ENCODE data around the gene DCAF8.

Gene DCAF8

DNA sequence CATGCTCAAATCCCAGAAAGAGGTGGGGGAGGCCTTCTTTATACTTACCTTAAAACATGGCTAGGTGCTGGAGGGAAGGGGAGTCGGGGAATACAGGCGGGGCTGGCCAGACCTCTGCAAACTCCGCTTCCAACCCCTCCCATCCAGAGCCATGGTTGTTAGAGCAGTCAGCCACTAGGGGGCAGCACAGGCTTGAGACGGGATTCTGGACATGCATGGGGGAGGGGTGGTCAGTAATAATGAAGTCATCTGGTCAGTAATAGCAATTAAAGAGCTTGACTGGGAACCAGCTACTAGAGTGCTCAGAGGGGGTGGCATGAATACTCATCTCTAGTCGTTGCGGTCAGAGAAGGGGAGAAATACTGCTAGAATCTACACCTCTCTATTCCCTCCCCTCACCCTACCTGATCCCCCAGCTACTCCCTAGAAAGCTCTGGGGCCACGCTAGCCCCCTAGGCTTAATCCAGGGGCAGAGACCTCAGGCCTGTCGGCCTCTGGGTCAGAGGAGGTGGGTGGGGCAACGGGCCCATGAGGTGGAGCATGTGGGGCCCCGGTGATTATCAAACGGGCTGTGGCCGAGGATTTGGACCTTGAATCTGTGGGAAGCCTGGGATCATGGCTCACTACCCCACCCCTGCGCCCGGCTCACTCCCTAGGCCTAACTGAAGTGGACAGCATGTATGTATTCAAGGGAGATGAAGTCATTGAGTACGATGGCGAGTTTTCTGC lies 69.1 kb downstream of the DCAF8 start:
- Histone ChIP-seq H3K27me3 (ENCODE audit: control insufficient read depth, insufficient read depth, low read length) (peaks cover 25% of the 10 kb centered on the region), H3K4me1 (ENCODE audit: control insufficient read depth, insufficient read depth, low read length) (peaks cover 6% of the 10 kb centered on the region)

DNA sequence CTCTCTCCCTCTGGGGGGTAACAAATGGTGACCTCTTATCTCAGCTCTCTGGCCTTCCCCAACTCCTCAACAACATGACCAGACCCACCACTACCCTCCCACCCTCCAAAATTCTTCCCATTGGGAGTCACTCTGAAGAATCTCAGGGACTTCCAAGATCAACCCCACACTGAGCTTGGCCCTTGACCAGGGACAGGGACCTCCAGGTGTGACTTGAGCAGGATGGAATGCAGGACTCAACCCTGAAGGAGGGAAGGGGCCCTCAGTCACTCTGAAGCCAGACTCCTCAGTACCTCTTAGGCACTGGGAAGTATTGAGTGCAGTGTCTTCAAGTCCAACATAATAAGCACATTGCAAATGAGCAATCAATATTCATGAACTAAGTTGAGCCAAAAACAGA lies 70.1 kb downstream of the DCAF8 start:
- no peak overlapping the region for H3K4me2 ChIP-seq (ENCODE audit: low read length)
- no peaks in the 10 kb centered on the region for H3K36me3 ChIP-seq (ENCODE audit: insufficient read depth, low read length)
- no peak overlapping the region for H3K4me3 ChIP-seq (ENCODE audit: low read length)
- H3K4me1 ChIP-seq (ENCODE audit: control insufficient read depth, insufficient read depth, low read length) = peaks cover 6% of the 10 kb centered on the region
- no peaks in the 10 kb centered on the region for H3K9me3 ChIP-seq (replicated peaks; ENCODE audit: low read length)
- no peak overlapping the region for H3K9ac ChIP-seq (ENCODE audit: low read depth, low read length)
- peaks cover 26% of the 10 kb centered on the region for H3K27me3 ChIP-seq (ENCODE audit: control insufficient read depth, insufficient read depth, low read length)

More for the DNA sequence above, 69.1 kb downstream of the DCAF8 start:
- Histone ChIP-seq H3K36me3 (ENCODE audit: insufficient read depth, low read length) (no peaks in the 10 kb centered on the region), H3K4me3 (ENCODE audit: low read length) (no peak overlapping the region), H3K4me2 (ENCODE audit: low read length) (peak overlapping the region; percentile 46), H3K9me3 (replicated peaks; ENCODE audit: low read length) (no peaks in the 10 kb centered on the region), H3K9ac (ENCODE audit: low read depth, low read length) (no peak overlapping the region)

DNA sequence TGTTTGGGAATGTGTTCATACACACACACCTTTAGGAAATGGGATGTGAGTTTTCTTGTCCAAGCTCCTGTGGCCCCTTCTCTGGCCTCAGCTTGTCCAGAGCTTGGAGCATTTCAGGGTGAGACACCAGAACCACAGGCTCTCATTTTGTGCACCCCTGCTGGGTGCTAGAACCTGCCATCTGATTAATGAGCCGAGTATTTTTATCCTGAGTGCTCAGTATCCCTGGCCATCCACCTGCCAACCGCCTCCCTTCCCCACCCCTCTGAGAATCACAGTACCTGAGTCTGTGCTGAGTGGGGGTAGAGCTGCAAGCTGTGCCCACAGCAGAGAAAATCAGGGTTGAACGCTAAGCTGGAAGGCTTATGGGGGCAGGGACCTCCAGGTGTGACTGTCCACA lies 70.6 kb downstream of the DCAF8 start:
- Histone ChIP-seq H3K36me3 (ENCODE audit: insufficient read depth, low read length) (no peaks in the 10 kb centered on the region), H3K4me3 (ENCODE audit: low read length) (no peak overlapping the region), H3K9me3 (replicated peaks; ENCODE audit: low read length) (no peaks in the 10 kb centered on the region), H3K27me3 (ENCODE audit: control insufficient read depth, insufficient read depth, low read length) (peaks cover 31% of the 10 kb centered on the region), H3K9ac (ENCODE audit: low read depth, low read length) (no peak overlapping the region), H3K4me1 (ENCODE audit: control insufficient read depth, insufficient read depth, low read length) (peaks cover 6% of the 10 kb centered on the region), H3K4me2 (ENCODE audit: low read length) (no peak overlapping the region)

DNA sequence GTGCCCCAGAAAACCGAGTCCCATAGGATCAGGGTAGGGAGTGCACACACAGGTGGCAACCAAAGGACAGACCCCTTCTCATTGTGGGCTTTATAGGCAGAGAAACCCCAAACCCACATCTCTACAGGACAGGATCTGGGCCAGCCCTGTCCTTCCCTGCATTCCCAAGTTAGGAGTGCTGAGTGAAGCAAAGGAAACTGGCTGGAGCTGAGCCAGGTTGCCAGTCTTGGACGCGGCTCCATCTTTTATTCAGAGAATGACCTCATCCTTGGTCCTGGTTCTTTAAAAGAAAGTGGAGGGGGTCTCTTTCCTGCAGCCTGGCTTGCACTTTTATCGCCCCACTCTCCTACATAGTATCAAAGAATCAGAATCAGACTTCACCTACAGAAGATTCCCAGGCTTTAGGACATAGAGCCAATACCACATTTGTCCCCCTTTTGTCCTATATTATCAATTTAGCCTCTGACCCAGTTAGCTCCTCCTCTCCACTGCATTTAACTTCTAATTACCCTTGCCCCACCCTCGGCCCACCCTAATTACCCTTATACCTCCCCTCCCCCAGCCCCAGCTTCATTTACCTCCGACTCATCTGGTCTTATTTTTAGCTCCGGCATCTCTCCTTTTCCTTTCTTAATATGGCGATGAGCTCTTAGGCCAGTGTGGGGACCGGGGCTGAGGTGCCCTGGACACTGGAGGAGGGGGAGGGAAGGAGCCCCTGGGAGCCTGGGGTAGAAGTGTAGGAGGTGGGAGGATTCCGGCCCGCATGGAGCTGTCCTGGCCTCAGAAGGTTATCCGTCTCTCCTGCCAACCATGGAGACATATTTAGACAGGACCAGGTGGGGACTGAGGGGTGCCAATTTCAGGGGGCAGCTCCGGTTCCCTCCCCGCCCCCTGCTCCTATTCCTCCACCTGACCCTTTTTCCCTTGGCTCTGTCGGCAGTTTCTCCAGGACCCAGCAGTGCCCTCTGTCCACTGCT lies 72.4 kb downstream of the DCAF8 start, which contains the start of gene CASQ1:
CASQ1 (plus strand) TSS at position 927 of the 977 bp plus-strand sequence. CDS start 177 bp downstream, outside the sequence.
- Histone ChIP-seq H3K9ac (ENCODE audit: low read depth, low read length) (no peak within 1 kb of the TSS), H3K27me3 (ENCODE audit: control insufficient read depth, insufficient read depth, low read length) (peaks cover 30% of the 10 kb centered on the region), H3K4me3 (ENCODE audit: low read length) (no peak within 1 kb of the TSS), H3K9me3 (replicated peaks; ENCODE audit: low read length) (no peaks in the 10 kb centered on the region), H3K4me2 (ENCODE audit: low read length) (no peak within 1 kb of the TSS), H3K36me3 (ENCODE audit: insufficient read depth, low read length) (no peaks in the 10 kb centered on the region), H3K4me1 (ENCODE audit: control insufficient read depth, insufficient read depth, low read length) (peaks cover 6% of the 10 kb centered on the region)

DNA sequence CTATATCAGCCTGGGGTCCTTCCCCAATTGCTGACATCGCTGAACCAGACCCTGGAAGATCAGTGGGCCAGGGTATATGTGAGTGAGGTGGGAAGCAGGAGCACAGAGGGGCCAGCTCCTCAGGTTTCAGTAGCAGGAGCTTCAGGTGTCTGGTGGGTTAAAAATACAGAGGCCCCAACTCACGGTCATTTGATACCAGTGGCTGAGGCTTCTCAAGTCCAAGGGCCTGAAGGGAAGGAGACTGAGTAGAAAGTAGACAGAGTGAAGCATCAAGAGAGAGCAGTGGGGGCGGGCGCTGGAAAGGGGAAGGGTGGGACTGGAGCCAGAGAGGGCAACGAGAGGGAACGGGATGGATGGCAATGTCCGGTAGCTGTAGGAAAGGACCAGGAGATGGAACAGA lies 74.0 kb downstream of the DCAF8 start:
- H3K4me3 ChIP-seq (ENCODE audit: low read length) = no peak overlapping the region
- no peaks in the 10 kb centered on the region for H3K9me3 ChIP-seq (replicated peaks; ENCODE audit: low read length)
- H3K27me3 ChIP-seq (ENCODE audit: control insufficient read depth, insufficient read depth, low read length) = peaks cover 27% of the 10 kb centered on the region
- peaks cover 2% of the 10 kb centered on the region for H3K4me1 ChIP-seq (ENCODE audit: control insufficient read depth, insufficient read depth, low read length)
- H3K36me3 ChIP-seq (ENCODE audit: insufficient read depth, low read length) = no peaks in the 10 kb centered on the region
- H3K4me2 ChIP-seq (ENCODE audit: low read length) = no peak overlapping the region
- H3K9ac ChIP-seq (ENCODE audit: low read depth, low read length) = no peak overlapping the region

DNA sequence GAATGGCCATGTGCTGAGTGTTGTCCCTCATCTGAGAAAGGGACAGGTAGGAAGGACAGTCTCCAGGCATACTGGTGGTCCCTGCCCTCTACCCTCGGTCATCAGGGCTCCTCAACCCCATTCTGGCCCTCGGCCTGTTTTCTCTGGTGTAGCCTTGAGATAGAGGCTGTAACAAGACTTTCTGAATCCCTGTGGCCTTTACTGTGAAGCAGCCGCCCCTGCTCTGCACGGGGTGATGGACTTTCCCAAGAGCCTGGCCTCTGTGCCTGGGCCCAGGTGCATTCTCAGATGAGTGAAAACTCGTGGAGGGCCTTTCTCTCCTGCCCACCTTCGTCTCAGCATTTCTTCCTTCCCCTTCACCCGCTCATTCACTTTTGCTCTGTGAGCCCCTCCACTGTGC lies 74.9 kb downstream of the DCAF8 start:
- Histone ChIP-seq H3K4me1 (ENCODE audit: control insufficient read depth, insufficient read depth, low read length) (no peaks in the 10 kb centered on the region), H3K4me3 (ENCODE audit: low read length) (no peak overlapping the region), H3K4me2 (ENCODE audit: low read length) (no peak overlapping the region), H3K9me3 (replicated peaks; ENCODE audit: low read length) (no peaks in the 10 kb centered on the region), H3K27me3 (ENCODE audit: control insufficient read depth, insufficient read depth, low read length) (peaks cover 27% of the 10 kb centered on the region), H3K9ac (ENCODE audit: low read depth, low read length) (no peak overlapping the region), H3K36me3 (ENCODE audit: insufficient read depth, low read length) (no peaks in the 10 kb centered on the region)

DNA sequence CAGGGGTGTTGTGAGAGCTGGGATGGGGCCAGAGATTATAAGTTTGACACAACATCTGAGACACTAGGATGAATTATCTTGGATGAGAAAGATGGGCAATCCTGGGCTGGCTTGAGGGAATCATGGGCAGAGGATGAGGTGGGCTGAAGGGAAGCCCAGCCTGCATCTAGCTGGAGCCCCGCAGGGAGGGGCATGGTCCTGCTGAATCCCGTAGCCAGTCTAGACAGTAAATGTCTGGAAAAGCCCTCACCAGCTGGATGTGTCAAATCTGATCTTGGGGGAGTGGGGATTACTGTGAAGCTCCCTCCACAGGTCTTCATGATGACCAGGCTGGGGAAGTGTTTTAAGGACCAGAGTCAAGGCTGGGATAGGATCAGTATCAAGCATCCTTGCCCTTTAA lies 75.6 kb downstream of the DCAF8 start:
- Histone ChIP-seq H3K4me3 (ENCODE audit: low read length) (no peak overlapping the region), H3K9ac (ENCODE audit: low read depth, low read length) (no peak overlapping the region), H3K36me3 (ENCODE audit: insufficient read depth, low read length) (no peaks in the 10 kb centered on the region), H3K4me2 (ENCODE audit: low read length) (no peak overlapping the region), H3K27me3 (ENCODE audit: control insufficient read depth, insufficient read depth, low read length) (peaks cover 31% of the 10 kb centered on the region), H3K9me3 (replicated peaks; ENCODE audit: low read length) (no peaks in the 10 kb centered on the region), H3K4me1 (ENCODE audit: control insufficient read depth, insufficient read depth, low read length) (no peaks in the 10 kb centered on the region)

DNA sequence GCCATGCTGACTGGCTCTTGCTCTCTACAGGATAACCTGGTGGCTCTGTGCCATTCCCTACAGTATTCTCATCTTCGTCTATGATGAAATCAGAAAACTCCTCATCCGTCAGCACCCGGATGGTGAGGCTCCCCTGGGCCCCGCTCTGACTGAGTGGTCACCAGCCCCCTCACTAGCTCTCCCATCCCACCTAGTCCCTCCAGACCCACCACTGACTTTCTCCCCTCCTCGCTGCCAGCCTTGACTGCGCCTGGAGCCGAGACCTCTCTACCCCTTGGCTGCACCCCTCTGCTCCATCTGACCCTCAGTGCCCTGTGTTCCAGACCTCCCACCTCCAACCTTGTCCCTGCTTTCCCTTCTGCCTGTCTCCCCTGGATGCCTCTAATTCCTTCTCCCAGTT lies 76.1 kb downstream of the DCAF8 start:
- no peaks in the 10 kb centered on the region for H3K9me3 ChIP-seq (replicated peaks; ENCODE audit: low read length)
- H3K4me1 ChIP-seq (ENCODE audit: control insufficient read depth, insufficient read depth, low read length) = no peaks in the 10 kb centered on the region
- no peak overlapping the region for H3K9ac ChIP-seq (ENCODE audit: low read depth, low read length)
- H3K4me2 ChIP-seq (ENCODE audit: low read length) = no peak overlapping the region
- H3K4me3 ChIP-seq (ENCODE audit: low read length) = no peak overlapping the region
- H3K27me3 ChIP-seq (ENCODE audit: control insufficient read depth, insufficient read depth, low read length) = peaks cover 27% of the 10 kb centered on the region
- H3K36me3 ChIP-seq (ENCODE audit: insufficient read depth, low read length) = no peaks in the 10 kb centered on the region

DNA sequence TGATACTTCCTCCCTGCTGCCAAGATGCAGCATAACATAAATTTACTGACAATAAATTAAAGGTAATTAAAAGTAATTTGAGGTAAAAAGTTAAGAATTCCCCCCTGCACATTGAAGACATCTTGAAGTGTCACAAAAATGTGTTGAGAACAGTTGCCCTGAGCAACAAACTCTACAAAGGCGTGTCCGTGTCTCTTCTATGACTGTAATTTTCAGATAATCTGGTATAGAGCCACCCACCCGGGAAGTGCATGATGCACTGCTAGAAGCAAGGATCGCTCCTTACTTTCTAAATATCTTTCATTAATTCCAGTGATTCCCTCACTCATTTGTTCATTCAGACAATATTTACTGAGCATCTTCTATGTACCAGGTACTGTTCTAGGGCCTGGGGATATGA lies 83.0 kb downstream of the DCAF8 start:
- Histone ChIP-seq H3K36me3 (ENCODE audit: insufficient read depth, low read length) (no peaks in the 10 kb centered on the region), H3K4me1 (ENCODE audit: control insufficient read depth, insufficient read depth, low read length) (no peaks in the 10 kb centered on the region), H3K4me2 (ENCODE audit: low read length) (no peak overlapping the region), H3K27me3 (ENCODE audit: control insufficient read depth, insufficient read depth, low read length) (peaks cover 31% of the 10 kb centered on the region), H3K4me3 (ENCODE audit: low read length) (no peak overlapping the region), H3K9ac (ENCODE audit: low read depth, low read length) (no peak overlapping the region), H3K9me3 (replicated peaks; ENCODE audit: low read length) (no peaks in the 10 kb centered on the region)

DNA sequence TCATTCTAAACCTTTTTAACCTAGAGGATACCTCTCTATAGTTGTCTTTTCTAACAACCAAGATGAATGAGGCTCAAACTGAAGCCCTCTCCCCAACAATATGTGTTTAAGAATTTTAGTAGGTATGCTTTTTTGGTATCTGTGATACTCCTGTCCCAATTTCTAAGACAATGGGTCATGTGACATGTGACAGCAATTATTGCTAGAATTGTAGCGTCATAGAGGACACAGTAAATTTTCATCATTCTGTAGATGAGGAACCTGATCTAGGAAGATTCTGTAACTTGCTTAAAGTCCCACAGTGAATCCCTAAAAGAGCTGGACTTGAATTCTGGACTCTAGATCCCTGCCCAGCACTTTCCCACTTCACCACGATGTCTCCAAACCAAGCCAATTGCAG lies 83.6 kb downstream of the DCAF8 start:
- Histone ChIP-seq H3K4me3 (ENCODE audit: low read length) (no peak overlapping the region), H3K9me3 (replicated peaks; ENCODE audit: low read length) (no peaks in the 10 kb centered on the region)

DNA sequence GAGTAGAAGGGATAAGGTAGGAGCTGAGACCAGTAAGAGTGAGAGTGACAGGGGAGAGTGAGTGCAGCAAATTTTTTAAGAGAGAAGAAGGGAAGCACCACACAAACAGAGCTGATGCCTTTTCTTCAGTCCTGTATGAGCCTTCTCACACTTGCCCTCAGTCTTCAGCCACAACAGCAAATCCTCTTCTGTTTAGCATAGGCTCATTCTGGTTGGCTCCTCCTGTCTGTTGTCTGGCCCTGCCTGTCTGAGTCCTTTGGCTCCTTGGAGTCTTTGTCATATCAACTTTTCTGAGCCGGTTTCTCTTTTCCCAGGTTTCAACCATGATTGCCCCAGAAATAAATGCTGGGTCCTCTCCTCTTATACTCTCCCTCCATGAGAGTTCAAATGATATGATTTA lies 84.7 kb downstream of the DCAF8 start:
- Histone ChIP-seq H3K4me1 (ENCODE audit: control insufficient read depth, insufficient read depth, low read length) (no peaks in the 10 kb centered on the region), H3K9me3 (replicated peaks; ENCODE audit: low read length) (no peaks in the 10 kb centered on the region), H3K36me3 (ENCODE audit: insufficient read depth, low read length) (no peaks in the 10 kb centered on the region), H3K27me3 (ENCODE audit: control insufficient read depth, insufficient read depth, low read length) (peaks cover 47% of the 10 kb centered on the region), H3K9ac (ENCODE audit: low read depth, low read length) (no peak overlapping the region), H3K4me2 (ENCODE audit: low read length) (no peak overlapping the region), H3K4me3 (ENCODE audit: low read length) (no peak overlapping the region)

More for the DNA sequence above, 83.6 kb downstream of the DCAF8 start:
- Histone ChIP-seq H3K4me1 (ENCODE audit: control insufficient read depth, insufficient read depth, low read length) (no peaks in the 10 kb centered on the region), H3K36me3 (ENCODE audit: insufficient read depth, low read length) (no peaks in the 10 kb centered on the region), H3K27me3 (ENCODE audit: control insufficient read depth, insufficient read depth, low read length) (peaks cover 37% of the 10 kb centered on the region), H3K4me2 (ENCODE audit: low read length) (no peak overlapping the region), H3K9ac (ENCODE audit: low read depth, low read length) (no peak overlapping the region)

All from skeletal muscle satellite cell (primary cell).